CD4-positive, alpha-beta T cell treated with Interleukin-4 for 1 hour (primary cell): ENCODE measurements around the gene UXS1.

Experiments used
- DNase-seq, 2 donors: peaks; one replicate each; pipeline ENCODE4 v3.0.0-alpha.2; 2020 to 2022

UXS1 gene

GRCh38 chr2:106073678-106074406 is 120.3 kb downstream of the UXS1 start:
- DNase-seq: no peak

GRCh38 chr2:106070181-106070580 is 123.9 kb downstream of the UXS1 start:
- DNase-seq: no peak

DNA sequence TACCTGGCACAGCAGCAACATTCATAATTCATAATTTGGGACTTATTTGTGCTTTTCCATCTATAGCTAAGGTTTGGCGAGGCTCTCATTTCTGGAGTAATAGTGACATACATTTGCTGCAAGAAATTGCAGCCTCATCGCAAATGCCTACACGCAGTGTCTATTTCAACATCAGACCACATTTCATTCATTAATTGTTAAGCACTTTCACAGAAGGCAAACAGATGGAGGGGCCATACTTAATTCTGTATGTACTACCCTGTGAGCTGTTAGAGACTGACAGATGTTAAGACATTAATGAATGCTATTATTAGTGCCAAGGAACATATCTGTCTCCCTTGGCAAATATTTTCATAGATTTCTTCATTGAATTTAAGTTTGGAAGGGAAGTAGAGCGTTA is 125.7 kb downstream of the UXS1 start:
- DNase-seq: no peak

- DNase-seq: no peak
These were observed 127.9 kb downstream of the UXS1 start for GRCh38 chr2:106065983-106066820.

GRCh38 chr2:106065268-106065982 is 128.7 kb downstream of the UXS1 start:
- peak in 1 of 2 donors; percentile 19 for DNase-seq

- DNase-seq: no peak
These were observed 130.9 kb downstream of the UXS1 start for GRCh38 chr2:106063181-106063580.

DNA sequence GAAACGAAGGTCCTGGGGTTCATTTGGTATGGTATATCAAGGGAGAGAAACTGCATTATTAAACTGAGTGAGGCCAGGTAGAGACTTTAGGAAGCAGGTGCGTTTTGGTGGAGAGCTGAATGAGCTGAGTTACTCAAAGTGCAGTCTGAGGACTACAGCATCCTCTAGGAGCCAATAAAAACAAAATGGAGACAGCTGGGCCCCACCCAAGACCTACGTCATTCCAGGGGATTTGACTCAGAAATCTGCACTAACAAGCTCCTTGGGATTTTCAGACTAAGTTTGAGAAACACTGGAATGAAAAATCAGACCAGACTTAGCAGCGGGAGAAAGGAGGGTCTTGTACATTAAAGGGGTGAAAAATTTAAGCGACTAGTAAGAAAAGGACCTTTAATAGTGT is 131.5 kb downstream of the UXS1 start:
- no peak for DNase-seq

DNA sequence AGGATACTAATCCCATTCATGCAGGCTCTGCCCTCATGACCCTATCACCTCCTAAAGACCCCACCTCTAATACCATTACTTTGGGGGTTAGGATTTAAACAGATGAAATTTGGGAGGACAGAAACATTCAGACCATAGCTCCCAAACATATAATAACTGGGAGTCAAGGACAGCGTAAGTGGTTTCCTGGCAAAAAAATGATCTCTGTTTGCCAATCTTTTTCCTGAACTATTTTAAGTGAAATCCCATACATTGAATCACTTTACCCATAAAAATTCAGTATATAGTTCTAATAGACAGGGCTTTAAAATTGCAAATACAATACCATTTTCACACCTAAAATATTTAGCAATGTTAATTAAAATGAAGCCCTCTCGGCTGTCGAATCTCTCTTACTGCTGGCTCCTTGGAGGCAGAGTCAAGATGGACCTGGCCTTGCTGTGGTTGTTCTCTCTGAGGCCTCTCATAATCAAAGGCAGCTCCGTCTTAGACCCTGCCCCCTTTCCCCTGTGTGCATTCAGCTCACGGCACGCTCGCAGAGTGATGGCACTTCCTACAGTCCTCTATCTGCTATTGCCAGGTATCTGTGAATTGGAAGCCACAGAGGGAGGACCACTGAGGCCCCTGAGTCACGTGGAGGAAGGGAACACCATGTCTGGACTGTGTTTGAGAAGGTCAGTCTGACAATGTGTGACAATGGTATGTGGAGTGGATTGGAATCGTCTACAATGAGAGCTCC is 132.3 kb downstream of the UXS1 start:
- no peak for DNase-seq

DNA sequence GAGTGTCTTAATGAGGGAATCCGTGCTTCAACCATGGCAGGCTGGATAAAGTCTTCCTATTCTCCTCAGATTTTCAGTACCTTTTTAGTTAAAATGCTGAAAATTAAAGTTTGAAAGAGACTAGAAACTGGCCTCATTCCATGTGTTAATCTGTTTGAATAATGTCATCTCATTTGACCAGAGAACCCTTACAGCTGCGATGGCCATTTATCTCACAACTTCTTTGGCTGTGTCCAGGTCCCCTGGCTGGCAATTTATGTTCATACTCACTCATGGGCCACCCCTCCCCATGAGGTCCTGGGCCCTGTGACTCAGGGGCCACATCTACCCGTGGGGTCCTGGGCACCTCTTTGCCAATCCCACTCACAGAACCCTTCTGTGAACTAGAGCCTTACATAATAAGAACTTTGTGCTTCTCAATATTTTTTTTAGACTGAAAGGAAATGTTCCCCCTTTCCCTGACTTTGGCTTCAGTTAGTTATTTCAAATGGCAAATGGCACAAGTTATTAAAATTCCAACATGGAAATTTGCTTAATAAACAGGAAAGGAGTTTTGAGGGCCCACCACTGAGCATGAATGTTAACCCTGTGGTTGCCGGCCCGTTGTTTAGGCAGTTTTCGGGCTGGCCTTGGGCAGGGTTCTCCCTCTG is 134.6 kb downstream of the UXS1 start:
- DNase-seq: no peak

DNA sequence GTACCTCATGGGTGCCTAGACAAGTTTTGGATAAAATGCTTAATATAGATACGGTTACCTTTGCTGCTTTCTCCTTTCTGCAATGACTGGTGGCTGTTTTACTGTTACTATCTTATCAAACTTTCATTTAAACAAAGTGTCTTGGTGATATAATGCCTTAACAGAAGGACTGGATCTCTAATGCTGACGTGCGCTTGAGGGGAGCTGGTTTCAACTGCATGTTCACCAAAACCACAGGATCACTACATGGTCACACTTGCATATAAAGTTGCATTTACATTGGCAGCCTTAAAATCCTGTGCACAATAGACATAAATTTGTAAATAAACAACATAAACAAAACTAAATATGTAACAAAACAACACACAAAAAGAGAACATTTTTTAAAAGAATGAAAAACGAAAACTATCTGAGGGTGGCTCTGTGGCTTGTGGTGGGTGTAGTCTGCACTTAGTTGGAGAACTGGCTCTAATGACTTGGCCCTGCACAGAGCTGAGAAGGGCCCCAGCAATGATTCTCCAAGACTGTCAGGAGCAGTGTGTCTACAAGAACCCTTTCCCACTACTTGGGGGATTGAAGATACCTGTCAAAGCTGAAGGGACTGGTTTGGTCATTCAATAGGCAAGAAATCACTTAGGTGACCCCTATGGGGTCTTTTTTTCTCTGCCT is 135.5 kb downstream of the UXS1 start:
- DNase-seq: no peak

GRCh38 chr2:106057206-106057605 is 136.9 kb downstream of the UXS1 start:
- peak; percentile 30 to 48 for DNase-seq

GRCh38 chr2:106054880-106055655 is 139.0 kb downstream of the UXS1 start:
- peak in 1 of 2 donors; percentile 30 for DNase-seq

GRCh38 chr2:106054321-106054720 is 139.8 kb downstream of the UXS1 start:
- no peak for DNase-seq

DNA sequence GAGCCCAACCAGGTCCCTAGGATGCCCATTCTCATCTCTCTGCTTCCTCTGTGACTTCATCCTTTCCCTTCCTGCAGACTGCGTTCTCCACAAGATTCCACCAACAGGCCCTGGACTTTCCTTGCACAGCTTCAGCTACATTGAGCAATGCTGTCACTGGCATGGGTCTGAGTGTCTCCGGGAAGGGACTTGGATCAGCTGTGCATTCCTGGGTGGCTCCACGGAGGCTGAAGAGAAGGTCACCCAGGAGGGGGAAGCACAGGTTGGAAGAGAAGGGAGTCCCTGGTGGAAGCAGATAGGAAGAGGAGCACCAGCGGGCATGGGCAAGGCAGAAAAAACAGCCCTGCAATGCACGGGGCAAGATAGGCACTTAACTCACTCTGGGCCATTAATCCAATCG is 140.5 kb downstream of the UXS1 start:
- no peak for DNase-seq

- peak in 1 of 2 donors; percentile 36 for DNase-seq
These were observed 141.0 kb downstream of the UXS1 start for GRCh38 chr2:106053116-106053515.

- no peak for DNase-seq
These were observed 149.2 kb downstream of the UXS1 start for GRCh38 chr2:106044859-106045258.

DNA sequence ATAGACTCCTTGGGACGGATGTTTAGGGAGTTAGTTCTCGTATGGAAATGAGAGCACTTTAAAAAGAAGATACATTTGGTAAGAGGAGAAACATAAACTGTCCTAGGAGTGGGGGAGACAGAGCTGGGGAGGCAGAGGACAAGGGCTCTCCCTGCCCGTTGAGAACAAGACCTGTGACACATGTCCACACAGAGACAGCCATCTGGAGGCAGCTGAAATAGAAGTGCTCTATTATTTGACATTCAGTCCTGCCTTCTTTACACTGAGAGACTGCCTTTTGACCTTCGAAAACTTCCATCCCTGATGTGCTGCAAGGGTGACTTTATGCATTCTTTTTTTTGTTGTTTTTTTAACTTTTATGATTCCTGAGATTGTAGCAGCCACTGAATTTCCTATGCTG is 150.1 kb downstream of the UXS1 start:
- DNase-seq: no peak
